Renal cortex interstitium (tissue), 11 donors: ENCODE measurements around the gene COMMD3. TPM values are rescaled to one million over a fixed set of nuclear protein-coding genes. Genes with fewer than 3 reads are reported as not detected.

Experiments used
- DNase-seq, 11 donors: peaks; one replicate each; pipeline ENCODE4 v3.0.0-alpha.2; 2013; ENCODE audit warnings: low read depth in 9 of 11, low spot score in 4 of 11; ENCODE audit errors: extremely low read depth in 1 of 11
- polyA plus RNA-seq, 3 donors: library from polyadenylated mRNA; unstranded; fragments of 120-200 nt; gene quantifications; one replicate each; pipeline ENCODE4 v1.2.1, GENCODE V29; 2013; ENCODE audit not compliant: insufficient read length in 3 of 3

The COMMD3 gene
- polyA plus RNA-seq, 3 donors, result 76.2 to 98.2 (median 82.5) TPM

DNA sequence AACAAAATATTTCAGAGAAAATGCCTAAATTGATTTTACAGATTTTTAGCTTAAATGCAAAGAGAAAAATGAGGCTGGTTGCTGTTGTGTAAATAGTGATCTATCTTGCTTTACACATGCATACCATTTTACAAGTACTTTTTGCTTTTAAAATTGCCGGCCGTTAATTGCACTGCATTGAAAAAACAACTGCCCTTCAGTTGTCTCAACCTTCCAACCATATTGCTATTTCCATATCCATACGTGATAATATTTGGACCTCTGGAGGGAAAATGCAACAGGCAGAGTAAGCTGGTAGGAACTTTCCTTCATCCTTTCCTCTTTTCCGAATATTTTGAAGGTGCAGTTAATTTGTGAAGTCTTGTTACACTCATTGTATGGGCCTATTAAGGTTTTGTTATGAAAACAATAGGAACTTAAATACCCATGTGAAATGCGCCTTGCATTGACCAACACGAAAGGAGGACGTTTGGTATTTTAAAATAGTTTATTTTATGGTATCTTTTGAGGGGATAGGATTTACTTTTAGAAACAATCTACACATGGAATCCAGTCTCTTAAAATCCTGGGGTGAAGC is 16.0 kb downstream of the COMMD3 start:
- no peak for DNase-seq

DNA sequence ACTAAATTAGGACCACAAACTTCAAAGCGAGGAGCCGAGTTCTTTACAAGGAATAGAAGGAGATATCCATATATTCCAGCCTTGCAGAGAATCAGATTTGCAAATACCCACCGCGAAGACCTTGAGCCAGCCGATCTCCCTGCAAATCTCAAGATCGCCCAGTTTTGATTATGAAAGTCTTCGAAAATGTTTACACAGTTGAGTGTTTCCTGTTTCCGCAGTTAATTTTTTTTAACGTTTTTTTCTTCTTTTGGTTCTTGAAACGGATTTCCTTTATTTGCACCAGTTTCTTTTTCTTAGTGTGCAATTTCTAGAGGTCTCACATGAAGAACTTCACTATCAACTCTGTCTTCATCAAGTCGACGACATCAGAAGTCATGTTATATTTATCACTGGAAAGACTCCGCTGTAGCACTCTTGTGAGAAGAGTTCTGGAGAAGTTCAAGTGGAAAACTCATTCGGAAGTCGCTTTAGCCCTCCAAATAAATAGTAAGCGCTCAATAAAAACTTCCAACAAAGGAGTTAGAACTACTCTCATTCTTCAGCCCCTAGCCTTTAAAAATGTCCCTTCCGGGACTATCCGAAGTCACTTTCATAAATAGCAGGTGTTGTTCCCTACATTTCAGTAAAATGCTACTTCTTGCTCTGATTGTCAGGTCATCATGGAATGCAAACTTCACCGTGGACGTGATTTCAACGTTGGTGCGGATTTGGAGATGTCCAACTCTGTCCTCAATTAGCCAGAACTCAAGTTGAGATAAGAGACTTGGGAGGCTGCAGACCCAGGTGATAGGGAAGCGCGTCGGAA is 17.2 kb downstream of the COMMD3 start:
- no peak for DNase-seq

DNA sequence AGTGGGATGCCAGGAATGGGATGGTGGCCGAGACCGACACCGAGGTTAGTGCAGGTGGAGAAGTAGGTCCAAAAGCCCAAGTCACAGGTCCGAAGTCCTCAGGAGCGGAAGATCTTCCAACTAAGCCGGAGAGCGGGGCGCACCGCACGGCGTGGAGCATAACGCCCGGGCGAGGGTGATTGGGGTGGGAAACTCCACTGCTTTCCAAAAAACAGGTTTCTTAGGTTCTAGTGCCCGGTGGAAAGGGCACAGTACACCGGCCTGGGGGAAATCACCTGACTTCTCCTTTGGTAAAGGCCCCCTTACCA is 17.7 kb downstream of the COMMD3 start:
- DNase-seq, result no peak

DNA sequence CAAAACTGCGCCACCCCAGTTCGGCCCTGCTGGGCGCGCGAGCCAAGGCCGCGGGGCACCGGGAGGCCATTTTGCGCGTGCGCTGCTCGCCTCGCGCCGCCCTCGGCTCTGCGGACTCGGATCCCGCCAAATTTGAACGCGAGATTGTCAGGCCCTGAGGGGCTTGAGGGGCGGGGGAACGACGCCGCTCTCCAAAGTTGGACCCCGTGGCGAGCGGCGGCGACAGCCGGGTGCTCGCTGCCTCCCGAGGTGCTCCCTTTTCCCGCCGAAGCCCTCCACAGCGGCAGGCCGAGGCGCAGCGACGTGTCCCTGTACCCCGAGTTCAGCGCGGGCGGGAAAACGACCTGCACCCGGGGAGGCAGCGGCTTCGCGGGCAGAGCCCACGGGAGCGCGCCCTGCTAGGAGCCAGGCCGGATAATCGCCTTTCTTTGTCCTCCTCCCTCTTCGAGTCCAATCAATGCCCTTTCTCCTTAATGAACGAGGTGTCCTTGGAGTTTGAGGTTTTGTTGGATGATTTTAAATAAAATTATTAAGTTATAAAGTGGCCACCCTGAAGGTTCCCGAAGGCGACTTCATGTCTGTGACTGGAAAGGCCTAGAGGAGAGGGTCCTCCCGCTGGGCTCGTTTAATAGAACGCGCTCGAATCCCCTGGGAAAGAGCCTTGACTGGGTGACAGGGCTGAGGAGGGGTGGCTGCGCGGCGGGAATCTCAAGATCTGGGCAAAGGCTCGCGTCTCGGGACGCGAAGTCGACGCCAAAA is 18.4 kb downstream of the COMMD3 start:
- DNase-seq, result no peak

DNA sequence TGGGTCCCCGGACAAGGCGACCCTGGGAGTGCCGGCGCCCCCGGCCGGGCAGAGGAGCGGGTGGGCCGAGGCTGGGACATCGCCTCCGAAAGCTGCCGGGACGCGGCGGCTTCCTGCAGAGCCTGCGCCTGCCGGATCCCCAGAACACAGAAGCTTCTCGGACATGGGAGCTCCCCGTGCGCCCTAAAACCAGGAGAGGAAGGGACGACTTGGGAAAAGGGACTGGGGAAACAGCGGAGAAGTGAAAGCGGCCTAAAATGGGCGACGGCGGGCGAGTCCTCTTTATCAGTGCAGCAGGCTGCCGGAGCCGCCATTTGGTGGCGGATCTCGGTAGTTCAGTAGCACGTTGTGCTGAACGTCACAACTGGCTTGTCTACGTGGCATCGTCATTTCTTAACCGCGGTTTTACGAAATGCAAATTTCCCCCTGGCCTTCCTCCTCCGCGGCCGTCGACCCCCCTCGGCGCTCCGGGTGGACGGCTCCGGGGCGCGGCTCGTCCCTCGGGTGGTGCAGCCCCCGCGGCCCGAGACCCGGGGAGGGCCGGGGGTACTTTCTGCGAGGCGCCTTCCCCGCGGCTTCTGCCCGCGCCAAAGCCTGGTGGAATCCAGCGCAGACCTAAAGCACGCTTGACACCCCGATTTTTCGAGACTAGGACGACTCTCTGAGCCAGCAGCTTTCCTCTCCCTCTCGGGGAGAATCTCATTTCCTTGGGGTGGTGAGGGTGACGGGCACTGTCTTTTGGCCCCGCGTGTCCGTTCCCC is 19.2 kb downstream of the COMMD3 start:
- no peak for DNase-seq

DNA sequence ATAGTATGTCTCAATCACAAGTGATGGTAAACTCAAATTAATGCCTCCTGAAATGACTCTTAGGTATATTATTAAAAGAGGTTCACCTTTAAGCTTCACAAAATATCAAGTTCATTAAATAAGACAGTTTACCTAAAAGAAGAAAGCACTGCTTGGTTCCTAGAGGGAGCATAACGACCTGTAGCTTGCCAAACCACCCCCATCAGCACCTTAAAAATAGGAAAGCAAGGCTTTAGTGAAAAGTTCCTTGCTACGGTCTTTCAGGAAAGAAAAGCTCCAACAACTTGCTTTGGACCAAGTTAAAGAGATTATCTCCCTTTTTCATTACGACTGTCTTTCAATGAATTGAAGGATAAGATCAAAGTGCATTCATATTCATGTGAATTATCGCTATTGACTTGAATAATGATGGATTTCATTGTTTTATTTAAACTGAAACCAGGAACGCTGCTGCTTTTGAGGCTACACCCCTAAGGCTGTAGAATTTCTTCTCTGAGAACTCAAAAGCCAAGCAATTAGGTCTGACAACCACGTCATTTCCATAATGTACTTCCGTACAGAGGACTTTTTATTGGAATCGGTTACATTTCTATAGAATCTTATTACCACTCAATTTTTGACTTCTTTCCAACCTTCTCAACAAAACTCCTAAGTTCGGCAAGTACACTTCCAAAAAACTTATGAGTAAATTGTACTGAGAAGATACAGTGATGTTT is 22.2 kb downstream of the COMMD3 start:
- no peak for DNase-seq

DNA sequence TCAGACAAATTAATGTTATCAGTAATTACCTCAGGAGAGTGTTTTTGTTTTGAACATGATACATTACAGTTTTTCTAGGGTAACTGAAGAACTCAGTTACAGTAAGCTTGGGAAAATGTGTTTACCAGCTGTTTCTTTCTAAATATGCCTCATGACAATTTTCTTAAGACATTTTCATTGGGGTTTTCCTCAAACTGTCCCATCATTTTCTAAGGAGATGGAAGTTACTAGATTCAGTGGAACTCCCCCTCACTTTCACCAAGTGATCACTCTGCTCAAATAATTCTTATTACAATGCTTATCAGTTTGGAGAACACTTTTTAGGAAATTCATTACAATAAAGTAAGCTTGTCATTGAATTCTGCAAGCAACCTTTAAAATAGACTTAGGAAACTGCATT is 22.7 kb downstream of the COMMD3 start:
- no peak for DNase-seq

DNA sequence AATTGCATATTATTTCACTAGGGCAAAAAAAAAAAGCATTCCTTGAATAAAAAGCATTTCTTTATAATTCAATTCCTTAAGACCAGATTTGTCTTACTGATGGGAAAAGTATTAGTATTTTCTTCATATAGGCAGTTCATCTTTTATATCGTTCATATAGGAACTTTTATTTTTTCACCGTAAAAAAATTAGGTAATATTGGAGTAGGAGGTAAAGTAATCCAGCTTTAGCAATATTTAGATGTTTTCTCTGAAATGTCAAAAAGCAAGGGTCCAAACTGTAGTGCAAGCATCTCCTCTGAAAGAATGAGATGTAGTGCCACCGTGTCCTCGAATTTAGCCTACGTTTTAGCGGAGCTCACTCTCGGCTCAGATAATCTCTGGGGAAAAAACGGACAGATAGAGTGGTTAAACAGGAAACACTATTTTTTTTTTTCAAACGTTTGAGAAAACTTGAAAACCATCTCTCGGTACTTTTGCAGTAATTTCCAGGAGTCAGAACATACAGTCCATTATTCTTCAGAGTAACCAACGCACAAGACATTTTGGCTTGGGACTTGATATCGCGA is 23.7 kb downstream of the COMMD3 start:
- DNase-seq, result no peak

DNA sequence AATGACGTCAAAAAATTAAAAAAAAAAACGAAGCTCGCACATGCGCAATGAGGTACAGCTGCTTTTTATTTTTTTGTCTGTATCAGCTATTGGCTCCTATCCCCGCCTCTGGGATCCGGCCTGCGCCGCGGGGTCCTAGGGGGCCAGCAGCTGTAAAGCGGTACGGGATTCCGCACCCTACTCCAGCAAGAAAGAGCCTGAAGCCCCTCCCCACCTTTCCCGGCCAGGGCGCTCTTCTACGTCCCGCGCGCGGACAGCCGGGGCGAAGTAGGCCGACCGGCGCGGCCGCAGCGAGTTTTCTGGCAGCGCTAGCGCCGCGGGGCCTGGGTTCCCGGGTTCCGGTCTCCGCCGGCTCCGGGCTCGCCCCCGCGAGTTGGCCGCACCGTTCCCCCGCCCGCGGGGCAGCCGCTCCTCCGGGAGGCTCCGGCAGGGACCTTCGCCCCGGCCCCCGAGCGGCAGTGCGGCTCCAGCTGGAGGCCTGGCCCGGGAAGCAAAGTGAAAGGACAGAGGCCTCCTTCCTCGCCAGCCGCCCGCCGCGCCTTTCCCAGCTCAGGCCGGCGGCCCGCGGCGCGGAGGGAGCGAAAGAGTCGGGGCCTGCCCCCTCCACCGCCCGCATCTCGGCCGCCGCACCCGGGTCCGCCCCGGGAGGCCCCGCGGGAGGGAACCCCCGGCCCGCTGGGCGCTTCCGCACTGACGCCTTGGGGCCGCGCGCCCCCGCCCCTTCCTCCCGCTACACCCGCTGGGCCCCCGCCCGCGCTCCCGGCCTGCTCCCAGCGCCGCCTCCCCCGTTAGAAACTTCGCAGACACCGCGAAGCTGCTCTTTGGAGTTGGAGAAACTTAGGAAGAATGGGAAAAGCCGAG is 24.4 kb downstream of the COMMD3 start:
- peak in 1 of 11 donors; percentile 82 for DNase-seq

DNA sequence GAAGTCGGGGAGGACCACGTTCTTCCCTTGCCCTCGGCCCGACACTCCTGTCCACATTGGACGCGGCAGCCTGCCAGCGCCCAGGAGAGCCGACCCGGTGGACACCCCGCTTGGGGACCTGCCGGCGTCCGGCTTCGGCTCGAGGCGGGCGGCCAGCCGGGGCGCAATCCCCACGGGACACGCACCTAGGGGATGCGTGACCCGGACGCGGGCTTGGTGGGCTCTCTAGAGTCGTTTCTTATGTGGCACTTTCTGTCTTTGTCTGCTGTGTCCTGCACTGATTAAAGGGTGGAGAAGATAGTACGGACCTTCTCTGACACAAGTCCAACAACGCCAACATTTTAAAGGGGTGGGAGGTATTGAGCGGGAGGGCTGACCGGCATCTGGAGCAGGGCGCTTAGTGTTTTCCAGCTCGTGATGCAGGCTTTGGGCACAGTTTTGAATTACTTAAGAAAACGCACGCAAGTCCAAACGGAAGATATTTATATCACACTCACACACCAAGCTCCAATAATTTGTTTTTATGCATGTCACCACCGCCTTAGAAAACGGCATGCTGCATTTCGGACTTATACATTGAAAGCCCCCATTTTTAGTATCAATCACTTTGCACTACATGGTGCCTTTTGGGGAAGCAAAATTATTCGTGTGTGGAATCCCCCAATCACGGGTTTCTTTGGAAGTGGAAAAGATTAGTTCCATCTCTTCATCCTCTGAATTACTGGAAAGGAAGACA is 25.2 kb downstream of the COMMD3 start:
- DNase-seq, result no peak

DNA sequence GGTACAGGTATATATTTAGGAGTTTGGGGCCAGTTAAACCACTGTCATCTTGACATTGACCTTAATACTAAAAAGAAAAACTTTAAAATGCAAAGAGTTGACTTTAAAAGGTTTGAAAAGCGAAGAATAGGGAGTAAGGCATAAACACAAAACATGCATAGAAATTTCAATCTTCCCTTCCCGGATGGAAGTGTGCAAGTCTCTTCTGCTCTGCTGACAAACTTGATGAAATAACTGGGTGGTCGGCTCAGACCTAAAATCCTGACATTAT is 25.7 kb downstream of the COMMD3 start:
- DNase-seq, result no peak

DNA sequence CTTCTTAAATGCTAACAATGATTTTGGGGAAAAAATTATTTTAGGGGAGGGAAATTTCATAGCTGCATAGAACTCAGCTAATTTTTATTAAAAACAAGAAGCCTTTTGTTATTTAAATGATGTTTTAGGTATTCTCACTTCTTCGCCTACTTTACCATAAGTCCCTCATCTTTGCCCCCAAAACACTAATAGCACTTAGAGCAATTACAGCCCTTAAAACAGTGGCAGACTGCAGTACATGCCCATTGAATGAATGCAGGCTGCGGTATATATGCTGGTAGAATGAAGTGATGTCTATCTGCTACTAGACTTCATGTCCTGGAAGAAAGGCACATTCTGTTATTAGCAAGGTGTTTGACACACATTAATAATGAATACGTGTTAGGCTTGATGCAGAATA is 26.2 kb downstream of the COMMD3 start:
- DNase-seq, result no peak

DNA sequence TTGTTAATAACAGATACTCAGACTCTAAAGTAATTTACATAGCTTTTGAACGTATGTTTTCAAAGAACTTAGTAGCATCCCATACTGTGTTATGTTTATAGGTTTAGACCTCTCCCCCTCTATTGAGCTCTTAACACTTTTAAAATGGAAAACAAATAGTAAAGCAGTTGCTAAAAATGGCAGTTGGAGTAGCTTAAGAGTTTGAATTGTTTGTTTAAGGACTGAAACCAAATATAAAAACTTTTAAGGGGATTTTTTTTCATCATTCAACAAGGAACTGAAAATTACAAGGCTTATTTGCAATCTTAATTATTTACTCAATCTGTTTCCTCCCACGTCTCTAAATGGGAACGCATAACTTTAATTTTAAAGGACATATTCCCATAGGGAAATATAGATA is 27.5 kb downstream of the COMMD3 start:
- DNase-seq, result no peak

DNA sequence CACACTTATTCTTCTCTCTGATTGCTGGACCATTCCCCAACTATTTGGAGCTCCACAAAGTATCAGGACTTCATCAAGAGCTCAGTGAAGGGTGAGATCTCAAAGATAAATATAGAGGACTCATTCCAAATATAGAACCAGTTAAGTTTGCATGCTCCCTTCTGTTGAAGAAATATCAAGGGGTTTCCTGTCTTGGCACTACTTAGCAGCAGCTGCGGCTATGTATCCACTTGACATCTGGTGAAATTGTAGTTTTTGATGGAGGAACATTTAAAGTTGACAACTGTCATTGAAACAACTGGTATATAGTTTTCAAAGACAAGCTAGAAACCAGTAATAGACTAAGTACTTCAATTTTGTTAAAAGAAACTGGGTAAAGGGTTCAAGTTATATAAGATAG is 28.1 kb downstream of the COMMD3 start:
- DNase-seq, result no peak

DNA sequence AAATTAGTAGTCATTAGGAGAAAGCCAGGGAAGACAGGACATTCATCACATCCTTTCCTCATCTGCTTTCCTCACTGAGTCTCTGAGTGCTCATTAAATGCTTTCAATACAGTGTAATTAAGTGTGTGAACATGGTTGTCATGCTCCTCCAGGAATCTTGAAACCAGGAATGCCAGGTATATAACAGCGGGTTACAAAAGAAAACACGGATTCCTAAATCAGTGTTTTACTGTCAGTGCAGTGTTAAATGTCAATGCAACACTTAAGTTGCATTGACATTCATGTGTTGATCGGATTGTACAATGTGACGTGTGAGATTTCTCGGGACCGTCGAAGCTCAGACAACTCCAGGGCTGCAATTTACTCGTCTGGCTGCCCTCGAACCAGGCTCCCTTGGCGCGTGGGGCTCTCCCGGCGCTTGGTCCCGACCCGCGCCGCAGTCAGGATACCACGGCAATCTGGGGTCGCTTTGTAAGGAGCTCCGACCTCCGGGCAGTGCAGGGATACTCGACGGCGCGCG is 28.7 kb downstream of the COMMD3 start:
- no peak for DNase-seq

DNA sequence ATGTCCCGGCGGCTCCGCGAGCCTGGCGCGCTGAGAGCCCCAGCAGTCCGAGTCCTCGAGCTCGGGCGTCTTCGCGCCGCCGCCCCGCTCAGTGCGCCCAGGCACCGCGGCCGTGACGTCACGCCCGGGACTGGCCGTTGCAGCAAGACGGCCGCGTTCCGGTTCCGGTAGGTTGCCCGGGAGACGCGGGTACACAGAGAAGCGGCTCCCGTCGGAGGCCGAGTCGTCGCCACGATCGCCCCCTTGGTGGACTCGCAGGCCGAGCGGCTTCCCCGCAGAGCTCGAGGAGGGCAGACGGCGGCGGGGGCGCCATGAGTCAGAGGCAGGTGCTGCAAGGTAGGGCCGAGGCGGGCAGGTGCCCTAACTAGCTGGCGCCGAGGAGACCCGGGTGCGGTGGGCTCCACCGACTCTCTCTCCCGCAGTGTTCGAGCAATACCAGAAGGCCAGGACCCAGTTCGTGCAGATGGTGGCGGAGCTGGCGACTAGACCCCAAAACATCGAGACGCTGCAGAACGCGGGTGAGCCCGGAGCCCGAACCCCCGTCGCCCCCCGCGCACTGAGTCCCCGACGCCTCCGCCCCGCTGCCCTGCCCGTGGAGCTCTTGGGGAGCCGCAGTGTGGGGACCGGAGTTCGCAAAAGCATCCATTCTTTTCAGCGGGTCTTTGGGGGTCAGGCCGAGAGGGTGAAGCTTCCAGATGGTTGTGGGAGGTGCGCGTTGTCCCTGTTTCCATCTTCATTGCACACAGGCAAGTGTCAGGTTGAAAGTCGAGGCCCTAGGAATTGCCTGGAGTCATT is 29.3 kb downstream of the COMMD3 start, which contains the start of gene SPAG6:
Gene SPAG6 (plus strand): TSS at position 196 of the 795 bp plus-strand sequence. CDS start 116 bp downstream, at position 312.
- DNase-seq, result no peak
